Small intestine (tissue), 7 donors: Measurements from ENCODE around the gene ACD. TPM values are rescaled to one million over a fixed set of nuclear protein-coding genes. Genes with fewer than 3 reads are reported as not detected.
A peak's percentile ranks its signal among the peaks of the same experiment; 100 is the strongest.

ENCODE experiments used
- DNase-seq, 2 donors: peaks; one replicate each; pipeline versions ENCODE4 v3.0.0 to v3.0.0-alpha.2; 2013
- FAIRE-seq: peaks from 2 replicates; lab custom pipeline; 2012; peaks lifted over from hg19 to GRCh38; lab: Jason Lieb, UNC
- H3K27ac ChIP-seq, 3 donors: one replicate each; pipeline ENCODE4 v1.5.1; 2013; ENCODE audit warnings: low read length in 2 of 3, mild to moderate bottlenecking in 2 of 3, control low read depth in 1 of 3, inconsistent platforms in 1 of 3, low read depth in 1 of 3, moderate library complexity in 1 of 3
- H3K27me3 ChIP-seq, 3 donors: one replicate each; pipeline ENCODE4 v1.6.1; 2013; ENCODE audit warnings: low read length in 3 of 3, inconsistent platforms in 1 of 3; ENCODE audit not compliant: control insufficient read depth in 3 of 3, insufficient read depth in 3 of 3
- H3K36me3 ChIP-seq, 3 donors: one replicate each; pipeline ENCODE4 v1.6.1; 2013; ENCODE audit warnings: low read length in 3 of 3, inconsistent platforms in 1 of 3, low read depth in 1 of 3, mild to moderate bottlenecking in 1 of 3, moderate library complexity in 1 of 3; ENCODE audit not compliant: control insufficient read depth in 3 of 3, insufficient read depth in 2 of 3
- H3K4me1 ChIP-seq, 3 donors: one replicate each; pipeline ENCODE4 v1.6.1; 2013; ENCODE audit warnings: low read length in 2 of 3, inconsistent platforms in 1 of 3, low read depth in 1 of 3, mild to moderate bottlenecking in 1 of 3, moderate library complexity in 1 of 3; ENCODE audit not compliant: control insufficient read depth in 3 of 3, insufficient read depth in 2 of 3
- H3K4me3 ChIP-seq, 3 donors: one replicate each; pipeline ENCODE4 v1.5.1; 2013; ENCODE audit warnings: low read length in 3 of 3, control low read depth in 1 of 3, inconsistent platforms in 1 of 3, low read depth in 1 of 3, mild to moderate bottlenecking in 1 of 3, moderate library complexity in 1 of 3
- H3K9me3 ChIP-seq, 2 donors: one replicate each; pipeline ENCODE4 v1.6.1; 2013; ENCODE audit warnings: low read depth in 1 of 2, low read length in 1 of 2; ENCODE audit not compliant: control insufficient read depth in 2 of 2, insufficient read depth in 1 of 2
- WGBS, 3 donors: extraction: QIAGEN DNeasy Blood & Tissue Kit; methylation state at CpG; one replicate each; pipeline ENCODE4 v1.1.7; 2013; 5-methylcytosine and 5-hydroxymethylcytosine counted together
- polyA plus RNA-seq, 4 donors: library from polyadenylated mRNA; stranded (reverse) in 3 of 4; unstranded in 1 of 4; fragments of 200-250 nt in 3 of 4; fragments of 120-200 nt in 1 of 4; gene quantifications; one replicate each; pipeline versions ENCODE4 v1.2.1 to v1.2.3, GENCODE V29; 2013
- donor health status: healthy with polysubstance abuse.
- donor health status: control.
- donor health status: control.
- donor health status: Bipolar disorder and iron deficiency.
- donor health status: healthy.

Gene ACD
- polyA plus RNA-seq, 4 donors, result 7.2 to 31.4 (median 13.7) TPM

DNA sequence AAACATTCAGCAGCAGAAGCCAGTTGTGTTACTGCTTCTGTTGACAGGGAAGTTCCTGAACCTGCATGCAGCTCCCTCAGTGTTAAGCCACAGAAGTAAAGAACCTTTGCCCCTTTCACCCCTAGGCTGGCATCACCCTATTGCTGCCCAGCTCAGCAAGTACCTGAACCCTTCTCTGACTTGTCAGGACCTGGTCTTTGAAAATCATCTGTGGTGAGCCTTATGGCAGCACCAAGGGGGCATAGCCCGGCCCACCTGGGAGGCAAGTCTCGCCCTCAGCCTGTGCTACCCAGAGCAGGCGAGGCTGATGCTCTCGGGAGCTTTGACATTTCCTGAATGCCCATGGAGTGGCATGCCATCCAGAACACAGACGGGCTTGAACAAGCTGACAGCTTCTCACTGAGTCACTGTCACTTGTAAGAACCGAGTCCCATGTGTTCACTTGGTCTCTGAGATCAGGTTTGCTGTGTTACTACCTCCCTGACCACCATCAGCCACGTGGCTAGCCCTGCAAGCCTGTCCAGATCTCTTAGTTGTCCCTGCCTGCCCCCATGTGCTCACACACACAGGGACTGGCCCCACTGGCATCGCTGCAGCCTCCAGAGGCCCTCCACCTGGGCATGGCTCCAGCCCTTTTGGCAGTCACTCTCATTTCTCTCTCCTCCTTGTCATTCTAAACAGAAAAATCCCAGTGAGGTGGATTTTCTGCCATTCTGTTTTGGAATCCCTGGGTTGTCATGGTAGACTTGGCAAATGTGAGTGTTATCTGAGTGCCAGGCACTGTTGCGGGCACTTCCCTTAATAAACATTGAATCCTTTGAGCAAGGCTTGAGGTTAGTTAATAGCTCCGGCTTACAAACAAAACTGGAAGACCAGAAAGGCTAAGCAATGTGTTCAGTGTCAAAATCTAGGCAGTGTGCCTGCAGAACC, 18.0 kb downstream of the ACD start:
- no peak overlapping the region for H3K4me3 ChIP-seq
- no peak overlapping the region for H3K27ac ChIP-seq
- peak in 1 of 2 donors; percentile 42 for DNase-seq
- H3K9me3 ChIP-seq, result no peaks in the 10 kb centered on the region
- peaks cover 0 to 32% (median 6%) of the 10 kb centered on the region in 3 donors for H3K27me3 ChIP-seq
- no peaks in the 10 kb centered on the region for H3K4me1 ChIP-seq
- no peak for FAIRE-seq
- 28 to 64% (median 43%) methylated on average over 10 of the region's 10 CpGs for WGBS, 3 donors
- H3K36me3 ChIP-seq, result peaks cover 7 to 20% (median 9%) of the 10 kb centered on the region in 3 donors

DNA sequence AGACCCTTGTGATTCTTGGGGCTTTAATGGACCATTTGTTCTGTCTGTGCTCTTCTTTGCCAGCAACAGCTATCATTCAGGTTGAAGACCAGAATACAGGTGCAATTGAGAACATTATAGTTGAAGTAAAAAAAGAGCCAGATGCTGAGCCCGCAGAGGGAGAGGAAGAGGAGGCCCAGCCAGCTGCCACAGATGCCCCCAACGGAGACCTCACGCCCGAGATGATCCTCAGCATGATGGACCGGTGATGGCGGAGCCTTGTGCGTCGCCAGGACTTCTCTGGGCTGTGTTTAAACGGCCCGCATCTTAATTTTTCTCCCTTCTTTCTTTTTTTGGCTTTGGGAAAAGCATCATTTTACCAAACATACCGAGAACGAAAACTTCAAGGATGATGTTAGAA, 22.4 kb downstream of the ACD start:
- Histone ChIP-seq H3K27me3 (no peaks in the 10 kb centered on the region), H3K36me3 (peaks cover 13 to 47% (median 19%) of the 10 kb centered on the region in 3 donors), H3K4me3 (no peak overlapping the region), H3K9me3 (no peaks in the 10 kb centered on the region), H3K27ac (no peak overlapping the region), H3K4me1 (no peaks in the 10 kb centered on the region)
- FAIRE-seq, result no peak
- WGBS, 3 donors, result 93 to 97% (median 94%) methylated on average over 12 of the region's 12 CpGs
- no peak for DNase-seq

DNA sequence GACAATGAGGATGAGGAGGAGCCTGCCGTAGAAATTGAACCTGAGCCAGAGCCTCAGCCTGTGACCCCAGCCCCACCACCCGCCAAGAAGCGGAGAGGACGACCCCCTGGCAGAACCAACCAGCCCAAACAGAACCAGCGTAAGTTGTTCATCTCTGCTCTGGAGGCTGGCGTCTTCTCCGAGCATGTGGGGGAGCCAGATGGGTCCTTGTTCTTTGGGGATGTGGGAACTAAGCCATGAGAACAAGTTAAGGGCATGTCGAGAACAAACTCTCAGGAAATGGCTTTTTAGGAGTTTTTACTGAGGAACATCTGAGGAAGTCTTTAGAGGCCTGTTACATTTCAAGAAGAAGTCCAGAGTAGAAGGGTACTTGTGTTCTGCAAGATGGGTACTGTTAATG, 23.3 kb downstream of the ACD start:
- Histone ChIP-seq H3K36me3 (peaks cover 20 to 54% (median 28%) of the 10 kb centered on the region in 3 donors), H3K4me3 (no peak overlapping the region), H3K9me3 (no peaks in the 10 kb centered on the region), H3K27ac (no peak overlapping the region), H3K27me3 (no peaks in the 10 kb centered on the region), H3K4me1 (no peaks in the 10 kb centered on the region)
- DNase-seq (no peak), FAIRE-seq (no peak)
- 93 to 95% (median 95%) methylated on average over 8 of the region's 8 CpGs for WGBS, 3 donors

DNA sequence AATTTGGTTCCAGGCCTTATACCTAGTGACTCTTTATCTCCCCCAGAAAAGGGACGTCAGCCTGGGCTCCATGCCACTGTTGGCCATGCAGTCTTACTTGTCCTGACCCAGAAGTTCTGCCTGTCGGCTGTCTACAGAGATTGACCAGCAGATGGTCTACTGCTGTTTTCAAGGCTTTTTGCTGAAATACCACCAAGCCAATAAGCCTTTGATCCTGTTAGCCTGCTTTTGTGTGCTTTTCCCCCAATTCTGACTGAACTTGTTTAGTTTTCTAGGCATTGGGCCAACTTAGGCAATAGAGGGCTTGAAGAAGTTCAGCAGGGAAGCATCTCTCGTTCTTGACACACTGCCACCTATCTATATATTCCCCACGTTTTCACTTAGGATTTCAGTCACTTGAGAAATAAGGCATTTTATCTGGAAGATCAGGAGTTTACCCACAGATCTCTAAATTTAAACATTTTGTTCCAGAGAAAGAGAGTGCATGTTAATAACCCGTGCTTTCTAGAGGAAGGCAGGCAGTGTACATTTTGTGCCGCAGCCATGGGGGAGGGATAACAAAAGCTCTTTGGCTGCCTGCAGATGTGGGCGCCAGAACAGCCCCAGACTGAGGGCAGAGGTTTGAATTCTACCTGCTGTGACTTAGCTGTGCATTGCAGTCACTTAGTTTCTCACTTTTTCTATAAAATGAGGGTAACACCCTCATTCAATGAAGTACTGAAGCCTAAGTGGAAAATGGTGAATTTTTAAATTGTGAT, 27.5 kb downstream of the ACD start:
- 71 to 78% (median 77%) methylated on average over 7 of the region's 7 CpGs for WGBS, 3 donors
- no peak for FAIRE-seq

DNA sequence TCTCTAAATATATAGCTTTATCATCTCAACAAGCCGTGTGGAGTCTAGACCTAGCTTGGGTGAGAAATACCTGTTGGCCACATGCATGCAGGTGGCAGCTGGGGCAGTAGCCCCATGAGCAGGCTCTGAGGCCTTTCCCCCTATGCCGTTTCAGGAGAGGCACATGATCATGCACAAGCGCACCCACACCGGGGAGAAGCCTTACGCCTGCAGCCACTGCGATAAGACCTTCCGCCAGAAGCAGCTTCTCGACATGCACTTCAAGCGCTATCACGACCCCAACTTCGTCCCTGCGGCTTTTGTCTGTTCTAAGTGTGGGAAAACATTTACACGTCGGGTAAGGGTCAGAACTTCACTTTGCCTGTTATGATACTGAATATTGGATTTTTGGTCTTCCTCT, 31.8 kb downstream of the ACD start:
- 96% methylated on average over 14 of the region's 14 CpGs for WGBS, 3 donors
- FAIRE-seq (no peak), DNase-seq (no peak)
- Histone ChIP-seq H3K27ac (no peak overlapping the region), H3K9me3 (no peaks in the 10 kb centered on the region), H3K4me1 (no peaks in the 10 kb centered on the region), H3K4me3 (no peak overlapping the region), H3K27me3 (no peaks in the 10 kb centered on the region), H3K36me3 (peaks cover 29 to 73% (median 32%) of the 10 kb centered on the region in 3 donors)

More for the DNA sequence above, 27.5 kb downstream of the ACD start:
- DNase-seq, result no peak
- Histone ChIP-seq H3K4me1 (no peaks in the 10 kb centered on the region), H3K4me3 (no peak overlapping the region), H3K9me3 (no peaks in the 10 kb centered on the region), H3K27ac (no peak overlapping the region), H3K36me3 (peaks cover 22 to 70% (median 29%) of the 10 kb centered on the region in 3 donors), H3K27me3 (no peaks in the 10 kb centered on the region)

DNA sequence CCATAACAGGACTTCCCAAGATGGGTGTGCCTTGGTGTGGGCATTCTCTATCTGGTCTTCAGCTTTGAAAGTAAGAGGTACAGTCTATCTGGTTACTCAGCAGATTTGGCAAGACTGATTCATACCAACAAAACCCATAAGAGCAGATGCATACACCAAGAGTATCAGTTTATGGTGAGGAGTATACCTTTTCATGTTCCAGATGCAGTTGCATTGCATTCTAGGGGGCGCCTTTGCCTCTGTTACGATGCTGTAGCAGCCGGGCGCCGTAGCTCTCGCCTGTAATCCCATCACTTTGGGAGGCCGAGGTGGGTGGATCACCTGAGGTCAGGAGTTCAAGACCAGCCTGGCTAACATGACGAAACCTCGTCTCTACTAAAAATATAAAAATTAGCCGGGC, 46.3 kb downstream of the ACD start:
- DNase-seq (no peak), FAIRE-seq (no peak)

DNA sequence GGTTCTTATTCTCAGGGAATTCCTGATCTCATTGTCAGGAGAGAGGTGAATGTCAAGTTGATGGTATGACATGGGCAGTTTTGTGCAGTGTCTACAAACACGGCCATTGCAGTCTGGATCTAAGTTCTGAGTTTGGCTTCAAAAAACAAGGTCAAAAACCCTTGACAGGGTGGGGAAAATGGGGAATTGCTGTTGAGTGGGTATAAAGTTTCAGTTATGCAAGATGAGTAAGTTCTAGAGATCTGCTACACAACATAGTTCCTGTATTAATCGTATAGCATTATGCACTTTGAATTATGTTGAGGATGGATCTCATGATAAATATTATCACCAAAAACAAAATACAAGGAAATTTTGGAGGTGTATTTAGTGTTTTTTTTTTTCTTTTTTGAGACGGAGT, 51.7 kb downstream of the ACD start:
- H3K27me3 ChIP-seq, result no peaks in the 10 kb centered on the region
- 73 to 89% (median 78%) methylated on average over 3 of the region's 3 CpGs for WGBS, 3 donors
- DNase-seq, result no peak

More for the DNA sequence above, 46.3 kb downstream of the ACD start:
- no peak overlapping the region for H3K27ac ChIP-seq
- H3K9me3 ChIP-seq, result no peaks in the 10 kb centered on the region
- H3K36me3 ChIP-seq, result peaks cover 9 to 54% (median 13%) of the 10 kb centered on the region in 3 donors
- H3K4me1 ChIP-seq, result no peaks in the 10 kb centered on the region
- H3K4me3 ChIP-seq, result no peak overlapping the region
- 94 to 96% (median 95%) methylated on average over 10 of the region's 10 CpGs for WGBS, 3 donors
- no peaks in the 10 kb centered on the region for H3K27me3 ChIP-seq

More for the DNA sequence above, 51.7 kb downstream of the ACD start:
- H3K4me1 ChIP-seq, result no peaks in the 10 kb centered on the region
- H3K27ac ChIP-seq, result no peak overlapping the region
- H3K4me3 ChIP-seq, result no peak overlapping the region
- FAIRE-seq, result no peak
- no peaks in the 10 kb centered on the region for H3K9me3 ChIP-seq
- peaks cover 8 to 23% (median 11%) of the 10 kb centered on the region in 3 donors for H3K36me3 ChIP-seq
